LNCaP clone FGC (cell line): ENCODE data around the gene RAB3A.

Experiments used
- DNase-seq: peaks from one replicate; pipeline ENCODE4 v3.0.0-alpha.2; 2011; ENCODE audit warnings: low read depth
- H3K4me3 ChIP-seq: 2 replicates; pipeline ENCODE4 v1.5.1; 2011; ENCODE audit warnings: mild to moderate bottlenecking, low read depth, low read length, control low read depth
- CTCF ChIP-seq: IDR thresholded peaks from 2 replicates; pipeline ENCODE4 v1.5.1; 2012; ENCODE audit warnings: mild to moderate bottlenecking; ENCODE audit not compliant: control insufficient read depth, insufficient read depth; ENCODE audit errors: extremely low read depth

The RAB3A gene

GRCh38 chr19:18191640-18192062 is 12.2 kb downstream of the RAB3A start:
- no peak for TF ChIP-seq CTCF
- H3K4me3 ChIP-seq, result peak overlapping the region; percentile 49
- DNase-seq, result no peak

- DNase-seq, result no peak
- H3K4me3 ChIP-seq, result no peak overlapping the region
- TF ChIP-seq CTCF, result no peak
Measured at GRCh38 chr19:18190278-18190677, 13.6 kb downstream of the RAB3A start.

- DNase-seq, result no peak
- no peak for TF ChIP-seq CTCF
- no peak overlapping the region for H3K4me3 ChIP-seq
Measured at GRCh38 chr19:18185538-18185937, 18.3 kb downstream of the RAB3A start.

- no peak for TF ChIP-seq CTCF
- DNase-seq, result peak; percentile 88
- no peak overlapping the region for H3K4me3 ChIP-seq
Measured at GRCh38 chr19:18183529-18183928, 20.3 kb downstream of the RAB3A start.

GRCh38 chr19:18179957-18180356 is 23.9 kb downstream of the RAB3A start:
- DNase-seq, result no peak
- H3K4me3 ChIP-seq, result no peak overlapping the region
- TF ChIP-seq CTCF, result no peak

GRCh38 chr19:18176367-18177310 is 27.2 kb downstream of the RAB3A start:
- no peak for TF ChIP-seq CTCF
- no peak for DNase-seq
- H3K4me3 ChIP-seq, result no peak overlapping the region
